ENCODE measurements around the gene COPB1.

COPB1 gene

GRCh38 chr11:14424096-14424495, 75.5 kb downstream of the COPB1 start:
- DNase-seq: peak; percentile 57

GRCh38 chr11:14423633-14424032, 76.0 kb downstream of the COPB1 start:
- peak; percentile 14 for DNase-seq

GRCh38 chr11:14422814-14423182, 76.8 kb downstream of the COPB1 start:
- DNase-seq: no peak

- DNase-seq: no peak
Observed at GRCh38 chr11:14422052-14422813, 77.4 kb downstream of the COPB1 start.

- DNase-seq: no peak
Observed at GRCh38 chr11:14420223-14420622, 79.4 kb downstream of the COPB1 start.

- DNase-seq: no peak
Observed at GRCh38 chr11:14418801-14419417, 80.7 kb downstream of the COPB1 start.

GRCh38 chr11:14417617-14418374, 81.8 kb downstream of the COPB1 start:
- no peak for DNase-seq

GRCh38 chr11:14417186-14417585, 82.4 kb downstream of the COPB1 start:
- no peak for DNase-seq

- DNase-seq: no peak
Observed at GRCh38 chr11:14414470-14415461, 84.8 kb downstream of the COPB1 start.

GRCh38 chr11:14413307-14414069, 86.1 kb downstream of the COPB1 start:
- DNase-seq: peak; percentile 72

GRCh38 chr11:14411818-14412217, 87.8 kb downstream of the COPB1 start:
- no peak for DNase-seq

- no peak for DNase-seq
Observed at GRCh38 chr11:14409891-14410290, 89.7 kb downstream of the COPB1 start.

- no peak for DNase-seq
Observed at GRCh38 chr11:14408612-14409011, 91.0 kb downstream of the COPB1 start.
